Astrocyte of the cerebellum (primary cell): ENCODE data around the gene NRCAM.

Source experiments
- DNase-seq: peaks from one replicate; pipeline ENCODE4 v3.0.0-alpha.2; 2011; ENCODE audit warnings: low read depth
- H3K4me3 ChIP-seq: 2 replicates; pipeline ENCODE4 v1.5.1; 2011; ENCODE audit warnings: mild to moderate bottlenecking, low read depth, low read length, moderate library complexity
- CTCF ChIP-seq: IDR thresholded peaks from 2 replicates; pipeline ENCODE4 v1.5.1; 2012; ENCODE audit warnings: low read length, low read depth, moderate library complexity, mild to moderate bottlenecking; ENCODE audit errors: missing control alignments
- in situ Hi-C: cut with HindIII; loops from 2 replicates; pipeline ENCODE4 v1.10.0; 2017; ENCODE audit warnings: low sequenced_read_pairs

The NRCAM gene

GRCh38 chr7:108492742-108493141 is 36.5 kb upstream of the NRCAM start:
- H3K4me3 ChIP-seq, result no peak overlapping the region
- DNase-seq, result no peak
- no peak for TF ChIP-seq CTCF
- in situ Hi-C loops, result loop anchor here (25.0 kb wide), 1 partner anchor 305 kb away; no protein-coding TSS in a partner anchor

GRCh38 chr7:108488768-108489538 is 32.7 kb upstream of the NRCAM start:
- in situ Hi-C loops, result loop anchor here (25.0 kb wide), 1 partner anchor 302 kb away; no protein-coding TSS in a partner anchor
- H3K4me3 ChIP-seq, result no peak overlapping the region
- no peak for DNase-seq
- no peak for TF ChIP-seq CTCF

GRCh38 chr7:108487646-108488045 is 31.4 kb upstream of the NRCAM start:
- TF ChIP-seq CTCF, result no peak
- in situ Hi-C loops, result loop anchor here (25.0 kb wide), 1 partner anchor 300 kb away; no protein-coding TSS in a partner anchor
- DNase-seq, result no peak
- H3K4me3 ChIP-seq, result no peak overlapping the region

GRCh38 chr7:108486291-108486966 is 30.2 kb upstream of the NRCAM start:
- H3K4me3 ChIP-seq, result no peak overlapping the region
- in situ Hi-C loops, result loop anchor here (25.0 kb wide), 1 partner anchor 299 kb away; no protein-coding TSS in a partner anchor
- no peak for DNase-seq
- no peak for TF ChIP-seq CTCF

GRCh38 chr7:108484137-108484536 is 27.9 kb upstream of the NRCAM start:
- no peak overlapping the region for H3K4me3 ChIP-seq
- TF ChIP-seq CTCF, result no peak
- in situ Hi-C loops, result loop anchor here (25.0 kb wide), 1 partner anchor 297 kb away; no protein-coding TSS in a partner anchor
- DNase-seq, result no peak

- in situ Hi-C loops, result loop anchor here (25.0 kb wide), 1 partner anchor 293 kb away; no protein-coding TSS in a partner anchor
Measured at GRCh38 chr7:108480311-108480710, 24.1 kb upstream of the NRCAM start.

More at GRCh38 chr7:108480311-108480710, 24.1 kb upstream of the NRCAM start:
- no peak overlapping the region for H3K4me3 ChIP-seq
- DNase-seq, result no peak
- TF ChIP-seq CTCF, result no peak
